SU-DHL-6 (cell line): ENCODE data around the gene COL6A1.

Experiments
- H2AFZ ChIP-seq: fragments of 200-600 bp; sonication (generic); 2 replicates; pipeline ENCODE4 v1.6.1; 2014; ENCODE audit warnings: low read depth, mild to moderate bottlenecking, moderate library complexity, mixed read lengths, antibody characterized with exemption, low read length; ENCODE audit not compliant: severe bottlenecking
- H3F3A ChIP-seq: fragments of 200-600 bp; shearing (Covaris generic); 2 replicates; pipeline ENCODE4 v1.6.0; 2016; ENCODE audit warnings: antibody characterized with exemption, mild to moderate bottlenecking; ENCODE audit not compliant: insufficient read depth
- H3K27ac ChIP-seq: fragments of 200-600 bp; sonication (generic); 2 replicates; pipeline ENCODE4 v1.5.1; 2016; ENCODE audit warnings: low read depth, mild to moderate bottlenecking, low read length, moderate library complexity, mixed read lengths
- H3K27me3 ChIP-seq: fragments of 200-600 bp; sonication (generic), shearing (Covaris generic); 2 replicates; pipeline ENCODE4 v1.6.0; 2014; ENCODE audit warnings: mild to moderate bottlenecking, low read length
- H3K36me3 ChIP-seq: fragments of 200-600 bp; sonication (generic); 2 replicates; pipeline ENCODE4 v1.6.1; 2014; ENCODE audit warnings: mild to moderate bottlenecking, low read length, mixed read lengths
- H3K4me2 ChIP-seq: fragments of 300-600, 200-600 bp; shearing (Covaris generic), sonication (generic); 2 replicates; pipeline ENCODE4 v1.6.0; 2014; ENCODE audit warnings: low read length, low read depth, mild to moderate bottlenecking; ENCODE audit not compliant: poor library complexity, severe bottlenecking
- H3K4me3 ChIP-seq: fragments of 200-600 bp; sonication (generic); 2 replicates; pipeline ENCODE4 v1.5.1; 2014; ENCODE audit warnings: antibody characterized with exemption, low read length, mild to moderate bottlenecking, mixed read lengths; ENCODE audit not compliant: insufficient read depth, poor library complexity, severe bottlenecking
- H3K79me2 ChIP-seq: fragments of 200-600 bp; sonication (generic); 2 replicates; pipeline ENCODE4 v1.6.1; 2014; ENCODE audit warnings: mild to moderate bottlenecking, low read length, moderate library complexity; ENCODE audit not compliant: insufficient read depth
- H3K9ac ChIP-seq: fragments of 200-600 bp; sonication (generic); 2 replicates; pipeline ENCODE4 v1.7.0; 2014; ENCODE audit warnings: mild to moderate bottlenecking, low read length
- H3K9me2 ChIP-seq: fragments of 200-600 bp; sonication (generic); replicated peaks from 2 replicates; pipeline ENCODE4 v1.6.1; 2014; ENCODE audit warnings: low read length; ENCODE audit not compliant: insufficient read depth
- H3K9me3 ChIP-seq: fragments of 200-600 bp; sonication (generic); 2 replicates; pipeline ENCODE4 v1.6.1; 2014; ENCODE audit warnings: low read length, mixed read lengths; ENCODE audit not compliant: insufficient read depth
- H4K20me1 ChIP-seq: fragments of 200-600 bp; sonication (generic); 2 replicates; pipeline ENCODE4 v1.6.1; 2014; ENCODE audit warnings: low read depth, mild to moderate bottlenecking, antibody characterized with exemption, low read length, moderate library complexity, mixed read lengths
- EZH2phosphoT487 ChIP-seq: fragments of 200-600 bp; sonication (generic), shearing (Covaris generic); conservative IDR thresholded peaks from 2 replicates; pipeline ENCODE4 v1.6.1; 2018; ENCODE audit warnings: mild to moderate bottlenecking, antibody characterized with exemption, low read length, moderate library complexity, mixed read lengths
- TF ChIP-seq, protein P1 (sequence below): fragments of 200-600 bp; sonication (generic); IDR thresholded peaks from one replicate; pipeline ENCODE4 v1.5.1; 2017; ENCODE audit warnings: antibody characterized with exemption, mild to moderate bottlenecking, low read length, moderate library complexity; ENCODE audit not compliant: insufficient read depth, poor library complexity, severe bottlenecking

The COL6A1 gene

DNA sequence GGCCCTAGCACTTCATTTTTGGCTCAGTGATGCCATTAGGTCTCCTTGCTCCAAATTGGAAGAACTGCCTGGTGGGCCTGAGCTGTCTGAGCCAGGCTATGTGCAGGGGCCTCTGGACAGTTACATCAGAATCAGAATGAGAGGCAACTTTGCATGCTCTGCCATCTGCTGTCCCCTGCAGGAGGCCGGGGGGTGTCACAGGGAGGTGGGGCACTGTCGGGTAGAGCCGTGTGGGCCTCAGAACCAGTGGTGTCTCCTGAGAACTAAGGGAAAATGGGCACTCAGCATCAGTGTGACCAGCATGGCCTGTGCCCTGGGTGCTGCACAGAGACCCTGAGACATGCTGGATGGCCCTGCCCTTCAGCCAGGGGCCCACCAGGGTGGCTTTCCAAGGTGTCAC lies 47.0 kb upstream of the COL6A1 start:
- Histone ChIP-seq H3K9me2 (no peaks in the 10 kb centered on the region), H3K27me3 (no peaks in the 10 kb centered on the region), H3K79me2 (no peaks in the 10 kb centered on the region), H3K27ac (no peak overlapping the region), H3F3A (no peaks in the 10 kb centered on the region), H4K20me1 (no peaks in the 10 kb centered on the region), H3K9ac (no peak overlapping the region), H3K9me3 (no peaks in the 10 kb centered on the region), H3K36me3 (no peaks in the 10 kb centered on the region), H3K4me2 (no peak overlapping the region), H3K4me3 (no peak overlapping the region), H2AFZ (no peak overlapping the region)
- no peak for TF ChIP-seq EZH2phosphoT487
- TF ChIP-seq, protein P1, sequence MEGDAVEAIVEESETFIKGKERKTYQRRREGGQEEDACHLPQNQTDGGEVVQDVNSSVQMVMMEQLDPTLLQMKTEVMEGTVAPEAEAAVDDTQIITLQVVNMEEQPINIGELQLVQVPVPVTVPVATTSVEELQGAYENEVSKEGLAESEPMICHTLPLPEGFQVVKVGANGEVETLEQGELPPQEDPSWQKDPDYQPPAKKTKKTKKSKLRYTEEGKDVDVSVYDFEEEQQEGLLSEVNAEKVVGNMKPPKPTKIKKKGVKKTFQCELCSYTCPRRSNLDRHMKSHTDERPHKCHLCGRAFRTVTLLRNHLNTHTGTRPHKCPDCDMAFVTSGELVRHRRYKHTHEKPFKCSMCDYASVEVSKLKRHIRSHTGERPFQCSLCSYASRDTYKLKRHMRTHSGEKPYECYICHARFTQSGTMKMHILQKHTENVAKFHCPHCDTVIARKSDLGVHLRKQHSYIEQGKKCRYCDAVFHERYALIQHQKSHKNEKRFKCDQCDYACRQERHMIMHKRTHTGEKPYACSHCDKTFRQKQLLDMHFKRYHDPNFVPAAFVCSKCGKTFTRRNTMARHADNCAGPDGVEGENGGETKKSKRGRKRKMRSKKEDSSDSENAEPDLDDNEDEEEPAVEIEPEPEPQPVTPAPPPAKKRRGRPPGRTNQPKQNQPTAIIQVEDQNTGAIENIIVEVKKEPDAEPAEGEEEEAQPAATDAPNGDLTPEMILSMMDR, result no peak

DNA sequence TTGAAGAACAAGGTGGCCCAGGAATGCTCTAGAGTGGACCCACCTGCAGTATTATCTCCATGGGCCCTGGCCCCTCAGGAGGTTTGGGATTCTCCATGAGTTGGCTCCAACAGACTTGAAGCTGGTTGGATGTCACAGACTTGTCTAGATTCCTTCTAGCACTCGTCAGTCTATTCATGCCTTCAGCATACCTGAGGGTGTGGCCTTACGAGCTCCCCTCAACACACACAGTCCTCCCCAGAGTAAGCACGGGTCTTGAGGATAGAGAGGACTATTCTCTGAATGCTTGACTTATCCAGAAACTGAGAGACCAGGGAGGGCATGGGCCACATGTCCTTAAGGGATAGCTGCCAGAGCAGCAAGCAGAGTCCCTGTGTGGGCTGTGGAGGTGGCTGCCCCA lies 45.9 kb upstream of the COL6A1 start:
- Histone ChIP-seq H3K9ac (no peak overlapping the region), H3K9me2 (no peaks in the 10 kb centered on the region), H4K20me1 (no peaks in the 10 kb centered on the region), H3K79me2 (no peaks in the 10 kb centered on the region), H3K4me3 (no peak overlapping the region), H2AFZ (no peak overlapping the region), H3K36me3 (no peaks in the 10 kb centered on the region), H3K4me2 (no peak overlapping the region), H3K27me3 (no peaks in the 10 kb centered on the region), H3F3A (no peaks in the 10 kb centered on the region), H3K27ac (no peak overlapping the region), H3K9me3 (no peaks in the 10 kb centered on the region)
- TF ChIP-seq EZH2phosphoT487, result no peak
- TF ChIP-seq, protein P1, result no peak

DNA sequence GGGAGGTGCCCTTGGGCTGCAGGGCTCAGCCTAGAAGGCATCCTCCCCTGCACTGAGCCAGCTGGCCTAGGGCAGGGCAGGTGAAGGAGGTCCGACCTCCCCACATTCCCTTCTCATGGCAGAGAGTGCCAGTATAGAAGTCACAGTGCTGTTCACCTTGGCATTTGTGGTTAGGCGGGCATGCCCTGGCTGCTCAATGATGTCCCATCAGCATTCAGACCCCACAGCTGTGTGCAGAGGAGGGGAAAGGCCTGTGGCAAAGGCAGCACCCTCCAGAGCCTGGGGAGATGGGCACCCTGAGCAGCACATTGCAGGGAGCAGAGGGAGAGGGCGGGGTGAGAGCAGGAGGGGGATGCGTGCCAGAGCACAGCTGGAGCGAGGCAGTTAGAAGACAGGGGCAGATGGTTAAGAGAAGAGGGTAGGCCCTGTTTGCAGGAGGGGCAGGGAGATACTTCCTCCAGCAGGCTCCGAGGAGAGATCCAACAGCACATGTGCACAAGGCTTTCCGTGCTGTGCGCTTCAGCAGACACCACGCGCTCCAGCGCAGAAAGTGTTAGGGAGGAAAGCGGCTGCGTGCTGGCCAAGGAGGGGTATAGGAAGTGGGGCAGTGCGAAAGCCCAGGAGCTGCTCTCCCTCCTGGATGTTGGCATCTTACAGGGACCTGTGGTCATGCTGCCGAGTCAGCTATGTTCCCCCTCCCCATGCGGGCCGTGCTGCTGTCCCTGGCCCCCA lies 43.7 kb upstream of the COL6A1 start:
- Histone ChIP-seq H3F3A (no peaks in the 10 kb centered on the region), H3K9me3 (no peaks in the 10 kb centered on the region), H3K36me3 (no peaks in the 10 kb centered on the region), H3K27ac (no peak overlapping the region), H3K9ac (no peak overlapping the region), H3K4me2 (no peak overlapping the region), H3K27me3 (no peaks in the 10 kb centered on the region), H3K79me2 (no peaks in the 10 kb centered on the region), H3K4me3 (no peak overlapping the region), H2AFZ (no peak overlapping the region), H3K9me2 (no peaks in the 10 kb centered on the region), H4K20me1 (no peaks in the 10 kb centered on the region)
- TF ChIP-seq, protein P1, result no peak
- no peak for TF ChIP-seq EZH2phosphoT487
